ENCODE results near the gene CACNA1B.

GRCh38 chr9:138063785-138064184 lies 186.2 kb downstream of the CACNA1B start:
- TF ChIP-seq CTCF (IDR thresholded peaks at IDR 0.05) = no peak
- no peak for TF ChIP-seq ZFX (IDR thresholded peaks at IDR 0.05; ENCODE audit: borderline replicate concordance)
